Skeletal muscle tissue (tissue), 2 donors: Measurements from ENCODE around the gene BTG1. TPM values are rescaled to one million over a fixed set of nuclear protein-coding genes. Genes with fewer than 3 reads are reported as not detected.

Experiments used
- small RNA-seq: library from RNA; depleted of rRNA; stranded (forward); fragments of <200 nt; gene quantifications from one replicate; pipeline ENCODE3, GENCODE V24; 2014
- total RNA-seq: library from RNA; depleted of rRNA; stranded (reverse); fragments of >200 nt; gene quantifications from one replicate; pipeline ENCODE4 v1.2.3, GENCODE V29; 2014

BTG1 gene
- total RNA-seq, 1 donor from 2014 or later = 26.1 TPM

Small RNA genes lying within 50 kb of the gene (small RNA-seq; reads per million reads assigned to genes)
- not detected for gene RF00019
